Muscle of leg (tissue), 11 donors: ENCODE data around the gene BCAS3. TPM values are rescaled to one million over a fixed set of nuclear protein-coding genes. Genes with fewer than 3 reads are reported as not detected.

Experiments
- DNase-seq: peaks from one replicate; pipeline ENCODE4 v3.0.0; 2013
- H3K27ac ChIP-seq: one replicate; pipeline ENCODE4 v1.5.1; 2013; ENCODE audit warnings: mild to moderate bottlenecking, low read length, control low read depth
- H3K27me3 ChIP-seq: one replicate; pipeline ENCODE4 v1.6.1; 2013; ENCODE audit warnings: low read length; ENCODE audit not compliant: control insufficient read depth, insufficient read depth
- H3K36me3 ChIP-seq: one replicate; pipeline ENCODE4 v1.6.1; 2013; ENCODE audit warnings: low read length; ENCODE audit not compliant: control insufficient read depth, insufficient read depth
- H3K4me1 ChIP-seq: one replicate; pipeline ENCODE4 v1.6.1; 2013; ENCODE audit warnings: low read length; ENCODE audit not compliant: control insufficient read depth, insufficient read depth
- H3K4me3 ChIP-seq: one replicate; pipeline ENCODE4 v1.5.1; 2013; ENCODE audit warnings: low read length, control low read depth
- H3K9me3 ChIP-seq: replicated peaks from 2 replicates; pipeline ENCODE4 v1.6.1; 2013; ENCODE audit warnings: low read depth, low read length; ENCODE audit not compliant: control insufficient read depth
- WGBS: methylation state at CpG from one replicate; pipeline ENCODE4 v1.1.5; 2013; ENCODE audit warnings: missing lambda C conversion rate; ENCODE audit not compliant: insufficient coverage; 5-methylcytosine and 5-hydroxymethylcytosine counted together
- polyA plus RNA-seq, 8 donors: library from polyadenylated mRNA; unstranded; fragments of 120-200 nt; gene quantifications; one replicate each; pipeline versions ENCODE4 v1.2.1 to v1.2.3, GENCODE V29; 2013; ENCODE audit warnings: inconsistent platforms in 1 of 8, low replicate concordance in 1 of 8; ENCODE audit not compliant: insufficient read length in 8 of 8, insufficient read depth in 1 of 8
- total RNA-seq: library from RNA; stranded (reverse); fragments of 120-200 nt; gene quantifications from one replicate; pipeline ENCODE4 v1.2.4, GENCODE V29; 2013

BCAS3 gene
- total and polyA plus RNA-seq, 9 donors: 7.6 to 15.8 (median 9.5) TPM

GRCh38 chr17:60740584-60740983 is 62.9 kb downstream of the BCAS3 start:
- 100% methylated on average over 1 of the region's 4 CpGs for WGBS
- H3K4me3 ChIP-seq: no peak overlapping the region
- no peaks in the 10 kb centered on the region for H3K27me3 ChIP-seq
- no peak for DNase-seq
- no peaks in the 10 kb centered on the region for H3K4me1 ChIP-seq
- H3K27ac ChIP-seq: no peak overlapping the region
- H3K36me3 ChIP-seq: no peaks in the 10 kb centered on the region
- no peaks in the 10 kb centered on the region for H3K9me3 ChIP-seq

DNA sequence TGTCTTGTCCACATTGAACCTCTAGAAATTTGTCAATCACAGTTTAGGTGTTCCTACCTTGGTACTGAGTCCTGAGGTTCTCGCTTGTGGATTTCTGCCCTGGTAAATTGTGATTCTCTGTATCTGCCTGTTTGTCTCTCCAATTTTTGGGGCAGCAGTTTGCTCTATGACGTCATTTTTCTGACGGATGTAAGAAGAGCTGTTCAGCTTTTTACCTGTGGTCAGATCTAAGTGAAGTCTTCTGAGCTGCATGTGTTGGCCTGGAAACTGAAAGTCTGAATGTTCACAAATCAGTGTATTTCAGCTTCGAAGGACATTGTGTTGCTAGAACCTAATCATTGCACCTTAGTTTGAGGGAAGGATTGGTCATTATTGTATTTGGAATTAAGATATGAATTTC is 63.4 kb downstream of the BCAS3 start:
- 85% methylated on average over 2 of the region's 4 CpGs for WGBS
- Histone ChIP-seq H3K9me3 (no peaks in the 10 kb centered on the region), H3K36me3 (no peaks in the 10 kb centered on the region), H3K4me3 (no peak overlapping the region), H3K4me1 (no peaks in the 10 kb centered on the region), H3K27me3 (no peaks in the 10 kb centered on the region), H3K27ac (no peak overlapping the region)
- no peak for DNase-seq

- Histone ChIP-seq H3K27me3 (no peaks in the 10 kb centered on the region), H3K4me1 (no peaks in the 10 kb centered on the region), H3K27ac (no peak overlapping the region), H3K9me3 (no peaks in the 10 kb centered on the region), H3K4me3 (no peak overlapping the region), H3K36me3 (no peaks in the 10 kb centered on the region)
- whole genome bisulfite sequencing: no CpG with 5 or more reads among the region's 1 CpG
- DNase-seq: no peak
Measured at GRCh38 chr17:60743282-60743681, 65.6 kb downstream of the BCAS3 start.

DNA sequence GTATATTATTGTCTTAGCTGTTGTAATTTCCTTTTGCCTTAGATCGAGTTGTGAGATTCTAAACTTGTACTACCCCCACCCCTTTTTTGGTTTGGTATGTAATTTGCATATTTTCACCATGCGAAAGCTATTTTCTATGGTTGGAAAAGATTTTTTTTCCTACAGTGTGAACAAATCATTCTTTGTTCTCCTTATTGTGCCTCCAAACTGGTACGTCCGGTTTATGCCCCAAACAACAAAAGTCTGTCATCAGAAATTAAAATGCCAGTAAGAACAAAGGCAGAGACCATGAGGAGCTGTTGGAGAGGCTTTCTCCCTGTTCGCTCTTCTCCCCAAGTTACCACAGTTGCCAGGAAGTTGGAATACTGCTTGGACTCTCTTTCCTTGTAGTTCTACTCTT is 66.1 kb downstream of the BCAS3 start:
- Histone ChIP-seq H3K9me3 (no peaks in the 10 kb centered on the region), H3K36me3 (no peaks in the 10 kb centered on the region), H3K27me3 (no peaks in the 10 kb centered on the region), H3K4me1 (no peaks in the 10 kb centered on the region), H3K4me3 (no peak overlapping the region), H3K27ac (peak overlapping the region; percentile 50)
- no CpG with 5 or more reads among the region's 5 CpGs for WGBS
- DNase-seq: peak; percentile 28

DNA sequence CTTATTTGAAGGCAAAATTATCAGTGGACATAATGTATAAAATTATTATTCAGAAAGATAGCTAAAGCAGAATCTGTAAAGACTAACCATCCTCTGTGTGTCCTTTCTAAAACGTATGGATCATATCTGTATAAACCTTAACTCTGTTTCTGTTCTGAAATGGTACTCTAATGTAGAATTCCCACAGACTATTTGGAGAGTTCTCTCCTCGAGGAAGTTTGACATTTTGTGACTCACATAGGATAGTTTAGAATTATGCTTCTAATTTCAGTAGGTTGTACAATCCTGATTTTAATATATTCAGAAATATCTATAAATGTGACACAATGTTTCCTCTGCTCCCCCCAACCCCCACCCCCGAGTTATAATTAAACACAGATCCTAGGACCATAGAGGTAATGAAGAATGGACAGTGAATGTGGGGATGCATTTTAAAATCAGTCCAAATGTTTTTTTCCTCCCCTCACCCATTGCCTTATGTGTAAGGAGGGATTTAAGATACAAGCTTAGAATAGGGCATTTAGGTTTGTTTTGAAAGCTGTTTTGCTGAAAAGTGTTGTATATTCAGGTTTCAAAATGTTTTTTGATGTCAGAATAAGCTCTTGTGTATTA is 66.8 kb downstream of the BCAS3 start:
- Histone ChIP-seq H3K27me3 (no peaks in the 10 kb centered on the region), H3K4me3 (no peak overlapping the region), H3K4me1 (no peaks in the 10 kb centered on the region), H3K27ac (peak overlapping the region; percentile 50), H3K36me3 (no peaks in the 10 kb centered on the region), H3K9me3 (no peaks in the 10 kb centered on the region)
- DNase-seq: no peak
- whole genome bisulfite sequencing: no CpG with 5 or more reads among the region's 3 CpGs

GRCh38 chr17:60745544-60745943 is 67.9 kb downstream of the BCAS3 start:
- Histone ChIP-seq H3K36me3 (no peaks in the 10 kb centered on the region), H3K27me3 (no peaks in the 10 kb centered on the region), H3K27ac (no peak overlapping the region), H3K4me3 (no peak overlapping the region), H3K4me1 (no peaks in the 10 kb centered on the region), H3K9me3 (peaks cover 2% of the 10 kb centered on the region)
- WGBS: no CpG with 5 or more reads among the region's 2 CpGs
- DNase-seq: no peak

GRCh38 chr17:60747069-60747808 is 69.6 kb downstream of the BCAS3 start:
- 14% methylated on average over 1 of the region's 5 CpGs for WGBS
- H3K4me3 ChIP-seq: no peak overlapping the region
- H3K36me3 ChIP-seq: no peaks in the 10 kb centered on the region
- H3K27me3 ChIP-seq: no peaks in the 10 kb centered on the region
- peaks cover 7% of the 10 kb centered on the region for H3K9me3 ChIP-seq
- DNase-seq: no peak
- no peak overlapping the region for H3K27ac ChIP-seq
- H3K4me1 ChIP-seq: no peaks in the 10 kb centered on the region

- H3K4me1 ChIP-seq: no peaks in the 10 kb centered on the region
Measured at GRCh38 chr17:60748204-60748603, 70.6 kb downstream of the BCAS3 start.

GRCh38 chr17:60749050-60749449 is 71.4 kb downstream of the BCAS3 start:
- Histone ChIP-seq H3K27ac (no peak overlapping the region), H3K4me3 (no peak overlapping the region), H3K4me1 (no peaks in the 10 kb centered on the region), H3K9me3 (peaks cover 7% of the 10 kb centered on the region), H3K27me3 (no peaks in the 10 kb centered on the region), H3K36me3 (no peaks in the 10 kb centered on the region)
- no peak for DNase-seq
- WGBS: no CpG with 5 or more reads among the region's 4 CpGs

More at GRCh38 chr17:60748204-60748603, 70.6 kb downstream of the BCAS3 start:
- DNase-seq: no peak
- Histone ChIP-seq H3K4me3 (no peak overlapping the region), H3K9me3 (peaks cover 7% of the 10 kb centered on the region), H3K36me3 (no peaks in the 10 kb centered on the region), H3K27ac (no peak overlapping the region), H3K27me3 (no peaks in the 10 kb centered on the region)
- no CpG with 5 or more reads among the region's 2 CpGs for WGBS

- H3K9me3 ChIP-seq: peaks cover 7% of the 10 kb centered on the region
- no peaks in the 10 kb centered on the region for H3K36me3 ChIP-seq
- H3K4me1 ChIP-seq: no peaks in the 10 kb centered on the region
- no CpG with 5 or more reads among the region's 5 CpGs for WGBS
- no peaks in the 10 kb centered on the region for H3K27me3 ChIP-seq
- DNase-seq: no peak
- H3K27ac ChIP-seq: no peak overlapping the region
- no peak overlapping the region for H3K4me3 ChIP-seq
Measured at GRCh38 chr17:60749708-60750107, 72.1 kb downstream of the BCAS3 start.
